Gastrocnemius medialis (tissue), 4 donors: Measurements from ENCODE around the gene EYA4.

Experiments
- CTCF ChIP-seq, 5 experiments: fragments of 450-650 bp in 3 of 5; fragments of 200-600 bp in 2 of 5; sonication (generic) in 2 of 5; IDR thresholded peaks in 4 of 5; conservative IDR thresholded peaks in 1 of 5; 1 replicate in 4 of 5; 2 replicates in 1 of 5; pipeline ENCODE4 v1.5.1; 2016 to 2019; ENCODE audit warnings: antibody characterized with exemption in 5 of 5, mild to moderate bottlenecking in 3 of 5, moderate library complexity in 3 of 5
- POLR2A ChIP-seq, 2 donors: fragments of 450-650 bp; IDR thresholded peaks; one replicate each; pipeline ENCODE4 v1.6.1; 2017; ENCODE audit warnings: antibody characterized with exemption in 2 of 2, mild to moderate bottlenecking in 2 of 2, moderate library complexity in 2 of 2

DNA sequence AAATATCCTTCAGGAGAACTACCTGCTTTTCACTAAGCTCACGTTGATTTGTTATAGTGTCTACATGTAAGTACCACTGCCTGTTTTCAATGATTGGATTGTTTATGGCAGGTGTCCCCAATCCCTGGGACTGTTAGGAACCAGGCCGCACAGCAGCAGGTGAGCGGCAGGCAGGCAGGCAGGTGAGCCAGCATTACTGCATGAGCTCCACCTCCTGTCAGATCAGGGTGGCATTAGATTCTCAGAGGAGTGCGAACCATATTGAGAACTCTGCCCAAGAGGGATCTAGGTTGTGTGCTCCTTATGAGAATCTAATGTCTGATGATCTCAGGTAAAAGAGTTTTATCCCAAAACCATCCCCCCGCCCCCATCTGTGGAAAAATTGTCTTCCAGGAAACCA lies 303.3 kb downstream of the EYA4 start:
- TF ChIP-seq CTCF (IDR thresholded peaks at IDR 0.05 in 4 of 5, conservative IDR thresholded peaks at IDR 0.05 in 1 of 5) (no peak), POLR2A (IDR thresholded peaks at IDR 0.05) (no peak)
